Peyer's patch (tissue), 4 donors: ENCODE measurements around the gene DCN.

Experiments used
- CTCF ChIP-seq, 6 experiments: fragments of 450-650 bp in 4 of 6; fragments of 200-600 bp in 2 of 6; sonication (generic) in 1 of 6; IDR thresholded peaks; one replicate each; pipeline ENCODE4 v1.5.1; 2017 to 2019; ENCODE audit warnings: antibody characterized with exemption in 6 of 6, mild to moderate bottlenecking in 3 of 6, moderate library complexity in 1 of 6
- POLR2A ChIP-seq, 2 donors: fragments of 450-650 bp; IDR thresholded peaks; one replicate each; pipeline ENCODE4 v1.5.1; 2017; ENCODE audit warnings: antibody characterized with exemption in 2 of 2, mild to moderate bottlenecking in 2 of 2, moderate library complexity in 2 of 2

GRCh38 chr12:91140026-91140931 lies 42.3 kb downstream of the DCN start:
- no peak for TF ChIP-seq CTCF (IDR thresholded peaks at IDR 0.05)
- no peak for TF ChIP-seq POLR2A (IDR thresholded peaks at IDR 0.05)
